ENCODE data around the gene NQO2.
"Not testable (repeated sequence)": the region's sequence is repeated elsewhere in the genome, so short reads cannot be mapped to it uniquely, and the experiment has no call there.

- TF ChIP-seq CTCF (IDR thresholded peaks at IDR 0.05; ENCODE audit: insufficient read depth, low read depth, low read length); EZH2 (IDR thresholded peaks at IDR 0.05; ENCODE audit: insufficient read depth, low read length): not testable (repeated sequence)
Measured at GRCh38 chr6:3048009-3048408, 48.3 kb downstream of the NQO2 start.
